Activated T-cell treated with anti-CD3 and anti-CD28 coated beads, Interleukin-2, amount 50 U/mL, for 24 hours (primary cell): Measurements from ENCODE around the gene ARMH1.

Experiments
- DNase-seq: peaks from one replicate; pipeline ENCODE4 v3.0.0-alpha.2; 2020
- H3K27ac Mint-ChIP-seq: 2 replicates; pipeline ENCODE4 v1.8.0; 2020; ENCODE audit warnings: mild to moderate bottlenecking, mixed read lengths
- H3K27me3 Mint-ChIP-seq: 2 replicates; pipeline ENCODE4 v1.8.0; 2020; ENCODE audit warnings: mixed read lengths
- H3K36me3 Mint-ChIP-seq: 2 replicates; pipeline ENCODE4 v1.8.0; 2020; ENCODE audit warnings: low read depth, mixed read lengths
- H3K4me1 Mint-ChIP-seq: 2 replicates; pipeline ENCODE4 v1.8.0; 2020; ENCODE audit warnings: low read depth, mixed read lengths
- H3K4me3 Mint-ChIP-seq: 2 replicates; pipeline ENCODE4 v1.8.0; 2020; ENCODE audit warnings: mild to moderate bottlenecking, moderate library complexity, mixed read lengths
- H3K9me3 Mint-ChIP-seq: 2 replicates; pipeline ENCODE4 v1.8.0; 2020; ENCODE audit warnings: mixed read lengths

The ARMH1 gene

DNA sequence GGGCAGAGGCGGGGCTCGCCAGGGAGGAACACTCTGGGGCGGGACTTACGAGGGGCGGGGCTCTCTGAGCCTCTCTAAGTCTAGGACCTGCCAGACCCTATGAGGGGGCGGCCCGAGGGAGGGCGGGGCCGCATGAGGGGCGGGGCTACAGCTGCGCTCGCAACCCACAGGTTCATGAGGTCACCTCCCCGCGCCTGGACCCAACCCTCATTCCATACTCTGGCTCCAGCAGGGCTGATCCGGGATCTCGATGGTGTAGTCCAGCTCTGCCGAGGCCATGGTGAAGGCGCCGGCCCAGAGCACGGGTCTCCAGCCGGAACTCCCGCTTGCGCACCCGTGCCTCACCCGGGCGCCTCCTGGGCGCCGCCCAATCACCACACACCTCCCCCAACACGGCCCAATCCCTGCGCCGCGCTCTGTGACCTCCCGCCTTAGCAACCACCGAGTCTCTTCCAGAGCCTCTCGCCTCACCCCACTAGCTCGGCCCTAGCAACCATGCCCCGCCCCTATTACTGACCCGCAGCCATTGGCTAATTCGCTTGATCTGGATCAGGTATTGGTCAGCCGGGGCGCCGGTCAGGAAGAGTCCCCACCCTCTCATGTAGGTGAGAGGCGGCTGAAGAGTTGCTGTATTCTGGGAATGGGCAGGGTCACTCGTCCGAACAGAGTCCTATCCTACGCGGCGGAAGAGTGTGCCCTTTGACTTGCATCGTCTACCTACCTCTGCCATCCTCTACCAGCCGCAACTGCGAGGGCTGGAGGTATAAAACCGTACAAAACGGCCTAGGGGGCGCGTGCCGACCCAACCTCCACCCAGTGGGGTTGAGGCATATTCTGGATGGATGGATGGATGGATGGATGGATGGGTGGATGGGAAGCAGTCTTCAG, at the start of gene ARMH1, which contains the start of gene TMEM53:
Gene ARMH1, plus strand, starts transcription at position 602 of the 888 bp plus-strand sequence. CDS start 14,984 bp downstream, outside the sequence.
Gene TMEM53, minus strand, starts transcription at position 369 of the 888 bp plus-strand sequence. Its CDS starts 90 bp downstream, at position 279.
- Mint-ChIP-seq H3K9me3 (no peaks in the 10 kb centered on the region), H3K4me3 (peak within 1 kb of the TSS; percentile 83), H3K4me1 (peaks cover 30% of the 10 kb centered on the region), H3K27me3 (no peaks in the 10 kb centered on the region), H3K27ac (peak within 1 kb of the TSS; percentile 93), H3K36me3 (no peaks in the 10 kb centered on the region)
- peak; percentile 98 for DNase-seq

DNA sequence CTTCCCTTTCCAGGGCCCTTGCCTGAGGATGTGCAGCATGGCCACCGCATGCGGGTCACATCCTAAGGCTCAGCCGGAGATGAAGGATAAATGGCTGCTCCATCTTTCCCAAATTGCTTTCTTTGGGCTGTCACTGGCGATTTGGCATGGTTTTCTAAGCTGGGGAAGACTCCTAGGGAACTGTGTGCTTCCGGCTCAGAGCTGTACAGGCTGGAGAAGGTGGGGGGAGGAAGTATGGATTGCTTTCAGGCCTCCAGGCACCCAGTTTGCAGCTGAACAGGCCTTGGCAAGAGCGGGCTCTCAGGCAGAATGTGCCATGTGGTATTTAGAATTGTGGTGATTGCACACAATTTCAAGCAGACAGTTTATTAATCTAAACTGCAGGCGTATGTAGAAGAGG, 49.2 kb upstream of the ARMH1 start:
- DNase-seq = no peak
- H3K27me3 Mint-ChIP-seq = no peaks in the 10 kb centered on the region
- H3K36me3 Mint-ChIP-seq = no peaks in the 10 kb centered on the region
- H3K4me1 Mint-ChIP-seq = peaks cover under 1% of the 10 kb centered on the region
- H3K4me3 Mint-ChIP-seq = no peak overlapping the region
- no peaks in the 10 kb centered on the region for H3K9me3 Mint-ChIP-seq
- H3K27ac Mint-ChIP-seq = no peak overlapping the region

DNA sequence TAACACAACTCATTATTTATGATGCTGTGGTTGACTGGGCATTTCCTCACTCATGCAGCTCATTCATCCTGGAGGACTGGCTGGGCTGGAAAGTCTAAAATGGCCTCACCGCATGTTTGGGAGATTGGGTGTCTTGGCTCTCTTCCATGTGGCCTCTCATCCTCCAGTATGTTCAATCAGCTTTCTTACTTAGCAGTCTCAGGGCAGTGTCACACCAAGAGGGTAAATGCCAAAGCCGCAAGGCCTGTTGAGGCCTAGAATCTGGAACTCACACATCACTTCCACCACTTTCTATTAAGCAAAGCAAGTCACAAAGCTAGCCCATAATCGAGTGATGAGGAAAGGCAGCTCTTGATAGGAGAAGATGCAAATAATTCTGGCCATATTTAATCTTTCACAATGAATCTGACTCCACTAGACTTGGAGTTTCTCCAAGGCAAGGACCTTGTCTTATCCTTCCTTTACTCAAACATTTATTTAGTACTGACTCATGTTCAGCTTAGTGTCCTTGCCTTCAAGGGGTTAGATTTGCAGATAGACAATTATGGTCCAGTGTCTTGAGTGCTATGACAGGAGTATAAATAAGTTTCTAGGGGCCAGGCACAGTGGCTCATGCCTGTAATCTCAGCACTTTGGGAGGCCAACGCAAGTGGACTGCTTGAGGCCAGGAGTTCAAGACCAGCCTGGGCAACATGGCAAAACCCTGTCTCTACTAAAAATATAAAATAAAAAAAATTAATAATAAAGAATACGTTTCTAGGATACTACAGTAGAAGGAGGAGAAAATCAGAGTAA, 45.4 kb upstream of the ARMH1 start:
- H3K27me3 Mint-ChIP-seq = no peaks in the 10 kb centered on the region
- peaks cover 22% of the 10 kb centered on the region for H3K36me3 Mint-ChIP-seq
- H3K4me3 Mint-ChIP-seq = no peak overlapping the region
- H3K4me1 Mint-ChIP-seq = peaks cover 25% of the 10 kb centered on the region
- DNase-seq = no peak
- H3K9me3 Mint-ChIP-seq = no peaks in the 10 kb centered on the region
- H3K27ac Mint-ChIP-seq = no peak overlapping the region

DNA sequence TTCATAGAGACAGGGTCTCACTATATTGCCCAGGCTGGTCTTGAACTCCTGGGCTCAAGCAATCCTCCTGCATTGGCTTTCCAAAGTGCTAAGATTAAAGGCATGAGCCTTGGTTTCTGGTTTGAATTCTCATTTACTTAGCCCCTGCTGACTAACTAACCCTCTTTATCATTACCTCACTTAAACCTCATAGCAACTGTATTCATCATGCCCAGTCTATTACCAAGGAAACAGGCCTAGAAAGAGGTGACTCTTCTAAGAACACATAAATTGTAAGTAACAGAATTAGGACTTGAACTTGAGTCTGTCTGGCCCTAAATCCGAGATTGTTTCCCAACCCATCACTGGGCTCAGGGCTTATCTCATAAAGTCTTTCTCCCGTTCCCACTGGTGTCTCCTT, 44.4 kb upstream of the ARMH1 start:
- no peak for DNase-seq
- peaks cover 35% of the 10 kb centered on the region for H3K4me1 Mint-ChIP-seq
- peak overlapping the region; percentile 97 for H3K27ac Mint-ChIP-seq
- H3K36me3 Mint-ChIP-seq = peaks cover 31% of the 10 kb centered on the region
- H3K27me3 Mint-ChIP-seq = no peaks in the 10 kb centered on the region
- no peaks in the 10 kb centered on the region for H3K9me3 Mint-ChIP-seq
- peak overlapping the region; percentile 91 for H3K4me3 Mint-ChIP-seq

DNA sequence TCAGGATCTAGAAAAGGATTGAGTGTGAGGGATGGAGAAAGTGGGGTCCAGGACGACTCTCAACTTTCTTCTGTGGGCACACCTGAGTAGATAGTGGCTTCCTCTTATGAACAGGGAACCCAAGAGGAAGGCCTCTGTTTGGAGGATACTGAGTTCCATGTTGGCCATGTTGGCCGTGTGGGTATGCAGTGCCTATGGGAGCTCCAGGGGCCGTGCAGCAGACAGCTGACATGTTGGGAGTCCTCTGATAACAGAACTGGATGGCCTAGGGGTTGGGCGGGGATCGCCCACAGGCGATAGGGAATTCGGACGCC, 43.2 kb upstream of the ARMH1 start:
- Mint-ChIP-seq H3K27ac (peak overlapping the region; percentile 97), H3K9me3 (no peaks in the 10 kb centered on the region)
- no peak for DNase-seq

DNA sequence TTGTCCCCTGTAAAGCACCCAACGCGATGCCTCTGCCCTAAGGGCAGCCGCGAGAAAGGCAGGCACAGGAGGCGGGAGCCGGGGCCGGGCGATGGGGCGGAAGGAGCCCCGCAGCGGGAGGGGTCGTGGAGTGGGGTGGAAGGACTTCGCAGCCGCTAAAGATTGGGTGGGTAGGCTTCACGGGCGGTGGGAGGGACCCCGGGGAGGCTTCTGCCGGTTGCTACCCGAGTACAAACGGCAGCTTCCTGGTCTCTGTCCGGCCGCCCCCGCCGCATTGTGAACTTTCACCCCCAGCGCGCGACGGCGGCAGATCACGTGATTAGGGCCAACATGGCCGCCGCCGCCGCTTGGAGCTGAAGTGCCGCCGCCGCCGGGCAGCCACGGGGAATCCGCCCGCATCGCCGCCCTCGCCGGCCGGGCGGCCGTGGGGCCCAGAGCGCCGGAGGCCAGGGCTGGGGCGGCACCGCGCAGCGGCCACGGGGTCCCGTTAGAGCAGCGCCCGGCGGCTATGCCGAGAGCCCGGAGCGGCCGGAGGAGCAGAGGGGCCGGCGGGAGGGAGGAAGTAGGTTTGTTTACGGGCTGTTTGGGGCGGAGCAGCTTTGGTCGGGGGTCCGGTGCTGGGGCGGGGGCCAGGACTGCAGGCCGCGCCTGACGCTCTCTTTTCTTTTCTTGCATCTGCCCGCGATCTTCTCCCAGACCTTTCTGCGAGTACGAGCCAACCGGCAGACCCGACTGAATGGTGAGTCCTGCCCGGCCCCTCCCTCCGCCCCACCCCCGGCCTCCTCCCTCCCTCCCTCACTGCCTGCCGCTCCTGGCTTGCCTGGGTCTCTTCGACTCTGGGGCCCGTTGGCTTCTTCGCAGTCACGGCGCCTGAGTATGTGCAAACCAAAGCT, 42.6 kb upstream of the ARMH1 start:
- no peaks in the 10 kb centered on the region for H3K27me3 Mint-ChIP-seq
- H3K4me1 Mint-ChIP-seq = peaks cover 43% of the 10 kb centered on the region
- peak; percentile 93 for DNase-seq

More for the DNA sequence above, 43.2 kb upstream of the ARMH1 start:
- Mint-ChIP-seq H3K4me1 (peaks cover 42% of the 10 kb centered on the region), H3K36me3 (peaks cover 43% of the 10 kb centered on the region), H3K27me3 (no peaks in the 10 kb centered on the region), H3K4me3 (peak overlapping the region; percentile 91)

DNA sequence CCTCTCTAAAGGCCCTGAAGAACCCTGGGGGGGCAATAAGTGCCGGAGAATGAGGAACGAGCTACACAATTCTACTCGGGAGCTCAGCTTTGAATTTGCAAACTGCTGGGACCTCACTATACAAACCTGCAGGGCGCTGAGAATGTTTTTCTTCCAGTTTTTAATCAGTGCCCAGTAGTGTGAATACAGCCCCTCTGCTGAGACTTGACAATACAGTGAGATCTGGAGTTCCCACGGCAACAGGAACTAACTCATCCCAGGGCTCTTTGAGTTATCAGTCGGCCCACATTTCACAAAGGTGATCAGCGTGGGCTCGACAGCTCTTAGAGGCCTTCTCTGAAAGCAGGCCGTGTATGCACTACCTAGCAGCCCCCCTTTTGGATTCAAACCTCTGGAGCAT, 41.9 kb upstream of the ARMH1 start:
- H3K4me3 Mint-ChIP-seq = peak overlapping the region; percentile 91
- no peaks in the 10 kb centered on the region for H3K27me3 Mint-ChIP-seq
- no peak for DNase-seq
- H3K27ac Mint-ChIP-seq = peak overlapping the region; percentile 97
- peaks cover 56% of the 10 kb centered on the region for H3K36me3 Mint-ChIP-seq
- H3K4me1 Mint-ChIP-seq = peaks cover 46% of the 10 kb centered on the region
- H3K9me3 Mint-ChIP-seq = no peaks in the 10 kb centered on the region

More for the DNA sequence above, 42.6 kb upstream of the ARMH1 start:
- peak overlapping the region; percentile 97 for H3K27ac Mint-ChIP-seq
- H3K36me3 Mint-ChIP-seq = peaks cover 49% of the 10 kb centered on the region
- H3K4me3 Mint-ChIP-seq = peak overlapping the region; percentile 91
- no peaks in the 10 kb centered on the region for H3K9me3 Mint-ChIP-seq

DNA sequence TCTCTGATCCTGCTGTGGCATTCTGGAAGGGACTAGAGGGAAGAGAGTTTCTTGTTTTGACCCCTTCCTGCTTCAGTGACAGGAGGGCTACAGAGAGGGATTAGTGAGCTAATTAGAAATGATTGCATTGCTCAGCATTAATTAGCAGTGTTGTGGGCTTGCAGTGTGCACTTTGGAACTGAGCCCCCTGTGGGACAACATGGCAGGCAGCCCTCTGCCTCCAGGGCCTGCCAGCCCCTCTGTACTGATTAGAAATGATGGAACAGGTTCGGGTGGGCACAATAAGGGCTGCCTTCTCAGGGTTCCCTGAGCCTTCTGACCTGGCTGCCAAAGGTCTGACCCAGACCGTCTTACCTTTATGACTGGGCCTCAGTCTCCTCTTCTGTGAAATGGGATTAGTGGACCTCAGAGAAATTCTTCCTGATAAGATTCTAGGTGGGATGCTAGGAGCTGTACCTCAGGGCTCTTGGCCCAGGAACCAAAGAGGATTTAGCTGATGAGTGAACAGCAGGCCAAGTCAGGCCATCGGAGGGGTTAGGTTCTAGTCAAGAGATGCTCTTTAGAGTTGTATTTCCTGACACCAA, 39.8 kb upstream of the ARMH1 start:
- Mint-ChIP-seq H3K27ac (peak overlapping the region; percentile 97), H3K36me3 (peaks cover 77% of the 10 kb centered on the region), H3K9me3 (no peaks in the 10 kb centered on the region), H3K4me3 (no peak overlapping the region), H3K4me1 (peaks cover 46% of the 10 kb centered on the region), H3K27me3 (no peaks in the 10 kb centered on the region)
- DNase-seq = no peak

- Mint-ChIP-seq H3K36me3 (peaks cover 84% of the 10 kb centered on the region), H3K27me3 (no peaks in the 10 kb centered on the region), H3K9me3 (no peaks in the 10 kb centered on the region), H3K4me1 (peaks cover 44% of the 10 kb centered on the region), H3K27ac (peak overlapping the region; percentile 97), H3K4me3 (no peak overlapping the region)
- no peak for DNase-seq
These were observed 39.1 kb upstream of the ARMH1 start for GRCh38 chr1:44635439-44635838.

DNA sequence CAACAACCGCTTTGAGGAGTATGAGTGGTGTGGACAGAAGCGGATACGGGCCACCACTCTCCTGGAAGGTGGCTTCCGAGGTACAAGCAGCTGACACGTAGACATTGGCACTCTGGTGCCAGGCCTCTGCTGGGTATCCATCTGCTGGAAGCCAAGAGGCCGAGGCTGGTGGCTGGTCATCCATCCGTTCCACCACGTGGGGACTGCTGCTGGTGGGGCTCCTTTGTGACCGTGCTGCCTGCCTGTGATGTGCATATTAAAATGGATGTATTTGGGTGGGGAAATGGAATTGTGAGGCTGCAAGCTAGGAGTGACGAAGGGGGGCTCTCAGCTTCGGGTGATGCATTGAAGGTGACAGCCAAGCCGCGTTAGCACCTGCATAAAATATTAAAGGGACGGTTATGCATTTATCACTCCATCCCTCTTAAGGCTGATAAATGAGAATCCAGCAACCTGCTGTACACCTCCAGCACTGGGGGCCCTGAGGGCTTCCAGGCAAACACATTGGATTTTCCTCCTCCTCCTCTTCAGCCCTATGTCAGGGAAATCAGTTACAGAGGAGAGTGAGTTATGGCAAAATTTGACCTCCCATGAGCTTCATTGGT, 38.3 kb upstream of the ARMH1 start:
- Mint-ChIP-seq H3K4me1 (peaks cover 37% of the 10 kb centered on the region), H3K4me3 (no peak overlapping the region), H3K27me3 (no peaks in the 10 kb centered on the region), H3K9me3 (no peaks in the 10 kb centered on the region), H3K27ac (peak overlapping the region; percentile 97), H3K36me3 (peaks cover 92% of the 10 kb centered on the region)
- DNase-seq = no peak

GRCh38 chr1:44636688-44637598, 37.6 kb upstream of the ARMH1 start:
- Mint-ChIP-seq H3K4me3 (no peak overlapping the region), H3K27me3 (no peaks in the 10 kb centered on the region), H3K36me3 (peaks cover 95% of the 10 kb centered on the region), H3K27ac (peak overlapping the region; percentile 71), H3K4me1 (peaks cover 37% of the 10 kb centered on the region), H3K9me3 (no peaks in the 10 kb centered on the region)
- no peak for DNase-seq

DNA sequence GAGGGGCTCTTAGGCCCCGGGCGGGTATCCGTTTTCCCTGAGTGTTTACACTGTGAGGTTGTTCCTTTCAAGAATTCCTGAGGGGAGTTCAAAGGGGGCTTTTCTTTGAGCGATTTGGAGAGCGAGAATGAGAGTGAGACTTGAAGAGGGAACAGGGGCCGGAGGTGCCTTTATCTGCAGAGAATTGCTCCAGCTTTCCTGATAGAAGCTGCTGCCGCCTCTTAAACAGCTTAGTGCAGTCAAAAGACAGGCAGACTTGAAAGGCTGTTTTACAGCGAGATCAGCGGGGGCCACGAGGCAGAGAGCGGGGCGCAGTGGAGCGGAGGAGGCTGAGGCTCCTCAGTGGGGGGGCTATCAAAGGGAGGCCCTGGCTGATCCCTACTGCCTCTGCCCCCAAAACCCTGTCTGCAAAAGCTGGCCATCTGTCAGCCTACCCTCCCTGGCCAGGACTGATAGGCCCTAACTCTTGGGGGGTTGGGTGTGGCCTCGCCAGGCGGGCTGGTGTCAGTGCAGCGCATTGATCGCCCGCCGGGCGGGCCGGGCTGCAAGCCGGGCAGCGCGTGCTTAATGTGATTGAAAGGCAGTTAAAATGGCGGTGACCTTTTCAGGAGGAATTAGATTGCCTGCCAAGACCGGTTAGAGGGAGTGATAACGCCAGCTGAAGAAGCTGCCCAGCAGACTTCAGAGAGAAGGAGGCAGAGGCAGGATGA, 36.7 kb upstream of the ARMH1 start:
- DNase-seq = no peak
- H3K4me1 Mint-ChIP-seq = peaks cover 38% of the 10 kb centered on the region
- H3K4me3 Mint-ChIP-seq = no peak overlapping the region
- peaks cover 99% of the 10 kb centered on the region for H3K36me3 Mint-ChIP-seq
- H3K27ac Mint-ChIP-seq = peak overlapping the region; percentile 66
- H3K27me3 Mint-ChIP-seq = no peaks in the 10 kb centered on the region
- H3K9me3 Mint-ChIP-seq = no peaks in the 10 kb centered on the region
